Activated T-cell treated with anti-CD3 and anti-CD28 coated beads for 24 hours (primary cell): ENCODE measurements around the gene PRMT7.

Experiments used
- DNase-seq: peaks from one replicate; pipeline ENCODE4 v3.0.0-alpha.2; 2020; ENCODE audit warnings: low read depth

Gene PRMT7, protein sequence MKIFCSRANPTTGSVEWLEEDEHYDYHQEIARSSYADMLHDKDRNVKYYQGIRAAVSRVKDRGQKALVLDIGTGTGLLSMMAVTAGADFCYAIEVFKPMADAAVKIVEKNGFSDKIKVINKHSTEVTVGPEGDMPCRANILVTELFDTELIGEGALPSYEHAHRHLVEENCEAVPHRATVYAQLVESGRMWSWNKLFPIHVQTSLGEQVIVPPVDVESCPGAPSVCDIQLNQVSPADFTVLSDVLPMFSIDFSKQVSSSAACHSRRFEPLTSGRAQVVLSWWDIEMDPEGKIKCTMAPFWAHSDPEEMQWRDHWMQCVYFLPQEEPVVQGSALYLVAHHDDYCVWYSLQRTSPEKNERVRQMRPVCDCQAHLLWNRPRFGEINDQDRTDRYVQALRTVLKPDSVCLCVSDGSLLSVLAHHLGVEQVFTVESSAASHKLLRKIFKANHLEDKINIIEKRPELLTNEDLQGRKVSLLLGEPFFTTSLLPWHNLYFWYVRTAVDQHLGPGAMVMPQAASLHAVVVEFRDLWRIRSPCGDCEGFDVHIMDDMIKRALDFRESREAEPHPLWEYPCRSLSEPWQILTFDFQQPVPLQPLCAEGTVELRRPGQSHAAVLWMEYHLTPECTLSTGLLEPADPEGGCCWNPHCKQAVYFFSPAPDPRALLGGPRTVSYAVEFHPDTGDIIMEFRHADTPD

DNA sequence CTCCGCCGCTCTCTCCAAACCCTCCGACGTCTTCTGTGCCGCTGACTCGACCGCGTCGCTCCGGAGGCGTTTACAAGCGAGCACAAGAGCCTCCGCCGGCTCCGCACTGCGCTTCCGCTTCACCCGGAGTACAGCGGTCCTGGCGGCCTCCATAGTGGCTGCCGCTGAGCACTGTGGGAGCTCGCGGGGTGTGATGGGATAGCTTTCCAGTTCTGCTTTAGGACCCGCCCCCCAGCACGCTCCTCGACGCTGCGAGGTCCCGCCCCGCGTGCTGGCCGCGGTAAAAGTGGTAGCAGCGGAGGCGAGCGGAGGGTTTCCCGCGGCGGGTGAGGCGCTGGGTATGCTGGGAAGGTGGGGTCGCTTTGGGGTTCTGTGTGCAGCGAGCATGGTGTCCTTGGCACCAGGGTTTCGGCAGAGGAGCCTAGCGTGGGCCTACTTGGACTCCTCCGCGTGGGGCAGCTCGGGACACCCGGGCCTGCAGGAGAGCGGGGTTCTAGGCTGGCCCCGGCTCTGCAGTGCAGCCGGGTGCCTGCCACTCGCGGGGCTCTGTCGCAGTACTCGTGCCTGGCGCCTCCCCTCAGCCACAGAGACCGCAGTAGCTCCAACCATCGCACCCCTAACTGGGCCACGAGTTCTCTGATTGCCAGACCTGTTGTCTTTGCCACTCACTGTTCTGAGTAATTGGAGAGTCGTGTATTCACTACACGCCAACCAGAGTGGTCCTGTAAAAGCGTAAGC is at the start of gene PRMT7, which contains the start of gene SLC7A6OS:
PRMT7 (plus strand) TSS at position 246 of the 738 bp plus-strand sequence. CDS start 4,961 bp downstream, outside the sequence.
SLC7A6OS (minus strand) TSS at position 173 of the 738 bp plus-strand sequence; CDS start at position 153, 20 bp downstream.
- peak; percentile 91 for DNase-seq

DNA sequence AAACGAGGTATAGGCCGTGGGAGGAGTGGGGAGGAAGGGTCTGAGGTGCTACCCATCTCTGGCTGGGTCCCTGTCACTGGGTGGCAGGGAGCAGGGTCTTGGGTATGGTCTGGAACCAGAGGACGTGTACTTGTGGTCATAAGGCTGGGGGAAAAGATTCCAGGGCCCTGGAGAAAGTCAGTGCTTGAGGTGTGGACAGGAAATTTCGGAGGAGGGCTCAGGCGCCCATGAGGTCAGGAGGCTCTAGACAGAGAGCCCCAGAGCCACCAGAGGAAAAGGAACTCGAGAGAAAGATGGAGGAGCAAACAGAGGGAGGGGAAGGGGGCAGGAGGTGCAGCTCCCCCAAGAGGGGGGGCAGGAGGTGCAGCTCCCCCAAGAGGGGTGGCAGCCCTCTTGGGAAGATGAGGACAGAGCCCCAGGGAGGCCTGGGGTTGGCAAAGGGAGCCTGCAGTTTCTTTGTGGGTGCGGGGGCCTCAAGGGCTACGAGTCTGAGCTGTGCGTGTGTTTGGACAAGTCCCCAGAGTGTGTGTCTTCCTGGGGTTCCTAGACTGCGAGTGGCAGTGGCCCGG is 47.2 kb upstream of the PRMT7 start:
- no peak for DNase-seq

DNA sequence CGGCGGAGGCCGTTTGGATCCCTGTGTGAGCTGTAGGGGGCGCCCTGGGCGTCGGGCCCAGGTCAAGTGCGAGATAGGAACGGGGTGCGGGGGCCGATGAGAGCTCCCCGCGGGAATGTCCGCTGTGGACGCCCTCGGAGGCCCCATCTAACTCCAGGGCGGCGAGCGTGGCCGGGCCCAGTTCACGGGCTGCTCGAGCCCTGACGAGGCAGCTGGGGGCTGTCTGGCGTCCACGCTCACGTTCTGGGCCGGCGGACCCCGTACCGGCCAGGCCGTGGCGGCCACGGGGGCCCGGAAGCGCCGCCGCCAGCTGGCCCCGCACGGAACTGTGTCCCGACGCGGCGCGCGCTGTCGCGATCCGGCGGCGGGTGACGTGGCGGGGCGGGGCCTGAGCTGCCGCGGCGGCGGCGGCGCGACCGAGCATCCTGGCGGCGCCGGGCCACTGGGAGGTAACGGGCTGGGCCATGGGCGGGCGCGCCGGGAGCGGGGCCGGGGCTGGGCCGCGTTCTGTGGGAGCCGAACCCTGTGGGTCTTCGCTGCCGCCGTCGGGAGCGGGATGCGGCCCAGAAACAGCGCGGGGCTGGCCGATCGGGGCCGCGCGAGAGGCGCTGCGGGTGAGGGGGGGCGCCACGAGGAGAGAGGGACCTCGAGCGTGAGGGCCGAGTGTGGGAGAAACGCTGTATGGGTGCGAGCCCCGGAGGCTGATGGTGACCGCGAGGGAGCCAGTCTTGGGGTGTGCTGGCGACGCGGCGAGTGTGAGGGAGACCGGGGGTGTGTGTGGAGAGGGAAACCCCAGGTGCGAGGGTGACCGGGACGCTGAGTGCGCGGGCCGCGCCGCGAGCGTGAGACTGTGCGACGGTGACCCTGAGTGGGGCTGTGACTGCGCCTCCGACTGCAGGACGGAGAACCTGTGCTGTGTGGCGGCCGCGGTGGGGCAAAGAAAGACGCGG is 46.4 kb upstream of the PRMT7 start, which contains the start of gene SLC7A6:
SLC7A6 (plus strand) TSS at position 399 of the 950 bp plus-strand sequence. CDS start 10,201 bp downstream, outside the sequence.
- DNase-seq: peak; percentile 80

DNA sequence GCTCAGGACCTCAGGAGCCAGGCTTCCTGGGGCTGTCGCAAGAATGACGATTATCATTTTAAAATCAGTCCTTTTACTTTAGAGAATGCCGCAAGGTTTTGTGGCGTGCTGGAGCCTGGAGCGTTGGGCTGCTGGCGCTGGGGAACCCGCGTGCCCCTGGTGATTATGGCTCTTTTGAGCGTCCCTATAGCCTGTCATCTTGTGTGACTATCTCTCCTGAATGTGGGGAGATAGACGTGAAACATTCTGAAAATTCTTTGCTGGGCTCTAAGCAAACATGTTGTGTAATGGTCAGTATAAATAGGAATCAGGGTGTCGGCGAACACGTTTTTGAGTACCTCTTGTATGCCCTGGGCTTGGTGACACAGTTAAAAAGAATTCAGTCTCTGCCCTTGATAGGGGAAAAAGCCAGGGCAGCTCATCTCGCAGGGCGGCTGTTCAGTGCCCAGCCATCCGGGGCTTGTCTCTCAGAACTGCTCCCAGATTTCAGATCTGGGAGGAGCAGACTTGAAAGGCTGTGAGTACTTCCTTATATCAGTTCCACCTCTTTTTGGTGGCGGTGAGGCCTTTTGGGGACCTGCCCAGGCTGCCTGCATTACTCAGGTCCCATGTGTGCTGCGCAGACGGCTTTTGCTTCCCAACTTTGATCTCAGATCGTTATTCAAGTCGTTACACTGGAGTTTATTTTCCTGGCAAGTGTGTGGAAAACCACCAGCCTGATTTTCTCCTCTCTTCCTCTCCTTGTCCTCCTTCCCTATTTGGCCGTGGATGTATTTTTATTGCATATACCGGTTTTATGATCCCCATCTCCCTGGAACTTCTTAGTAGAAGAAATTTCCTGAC is 45.5 kb upstream of the PRMT7 start:
- DNase-seq: no peak

DNA sequence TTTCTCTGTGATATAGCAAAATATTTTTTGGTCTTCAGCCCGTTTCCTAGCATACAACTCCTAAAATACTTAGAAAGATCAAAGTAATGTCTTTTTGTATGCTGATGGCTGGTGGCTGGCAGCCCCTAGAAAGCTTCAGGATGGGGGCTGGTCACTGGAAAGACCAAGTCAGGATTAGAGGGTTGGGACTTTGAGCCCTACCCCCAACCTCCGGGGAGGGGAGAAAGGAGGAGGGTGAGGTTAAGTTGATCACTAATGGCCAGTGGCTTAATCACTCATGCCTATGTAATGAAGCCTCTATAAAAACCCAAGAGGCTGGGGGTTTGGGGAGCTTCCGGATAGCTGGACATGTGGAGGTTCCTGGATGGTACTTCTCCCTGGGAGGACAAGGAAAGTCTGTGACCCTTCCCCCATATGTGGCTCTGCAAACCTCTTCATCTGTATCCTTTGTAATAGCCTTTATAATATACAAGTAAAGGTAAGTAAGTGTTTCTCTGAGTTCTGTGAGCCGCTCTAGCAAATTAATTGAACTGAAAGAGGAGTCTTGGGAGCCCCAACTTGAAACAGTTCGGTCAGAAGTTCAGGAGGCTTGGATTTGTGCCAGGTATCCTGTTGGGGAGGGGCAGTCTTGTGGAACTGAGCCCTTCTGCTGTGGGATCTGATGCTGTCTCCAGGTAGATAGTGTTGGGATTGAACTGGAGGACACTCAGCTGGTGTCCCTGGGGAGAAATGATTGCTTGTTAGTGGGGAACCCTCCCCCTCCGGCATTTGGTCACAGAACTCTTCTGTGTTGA is 43.0 kb upstream of the PRMT7 start:
- DNase-seq: no peak

DNA sequence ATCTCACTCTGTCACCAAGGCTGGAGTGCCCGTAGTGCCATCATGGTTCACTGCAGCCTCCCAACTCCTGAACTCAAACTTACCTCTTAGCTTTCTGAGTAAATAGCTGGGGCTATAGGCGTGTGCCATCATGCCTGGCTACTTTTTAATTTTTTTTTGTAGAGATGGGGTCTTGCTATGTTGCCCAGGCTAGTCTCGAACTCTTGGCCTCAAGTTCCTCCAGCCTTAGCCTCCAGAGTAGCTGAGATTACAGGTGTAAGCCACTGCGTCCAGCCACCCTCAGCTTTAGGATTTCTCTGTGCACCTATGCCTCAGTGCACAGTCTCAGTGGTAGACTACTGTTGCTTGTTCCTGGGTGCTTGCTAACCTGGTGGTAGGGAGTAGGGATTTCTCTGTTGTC is 41.0 kb upstream of the PRMT7 start:
- DNase-seq: no peak

DNA sequence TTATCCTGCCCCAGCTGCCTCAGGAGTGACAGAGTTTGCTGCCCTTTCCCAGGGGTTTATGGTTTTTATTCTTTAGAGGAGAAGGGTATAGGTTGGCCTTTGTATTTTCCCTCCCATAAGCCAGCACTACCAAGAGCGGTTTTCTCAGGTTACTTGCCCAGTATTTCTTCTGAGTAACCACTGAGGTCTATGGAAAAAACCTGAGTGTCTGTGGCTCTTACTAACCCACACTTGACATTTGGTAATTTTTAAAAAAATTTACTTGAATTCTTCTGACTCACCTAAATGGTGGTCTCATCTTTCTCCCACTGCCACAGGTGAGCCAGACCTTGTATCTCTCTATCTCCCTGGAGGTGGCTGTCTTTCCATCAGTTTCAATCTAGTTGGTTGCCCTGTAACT is 40.5 kb upstream of the PRMT7 start:
- no peak for DNase-seq

DNA sequence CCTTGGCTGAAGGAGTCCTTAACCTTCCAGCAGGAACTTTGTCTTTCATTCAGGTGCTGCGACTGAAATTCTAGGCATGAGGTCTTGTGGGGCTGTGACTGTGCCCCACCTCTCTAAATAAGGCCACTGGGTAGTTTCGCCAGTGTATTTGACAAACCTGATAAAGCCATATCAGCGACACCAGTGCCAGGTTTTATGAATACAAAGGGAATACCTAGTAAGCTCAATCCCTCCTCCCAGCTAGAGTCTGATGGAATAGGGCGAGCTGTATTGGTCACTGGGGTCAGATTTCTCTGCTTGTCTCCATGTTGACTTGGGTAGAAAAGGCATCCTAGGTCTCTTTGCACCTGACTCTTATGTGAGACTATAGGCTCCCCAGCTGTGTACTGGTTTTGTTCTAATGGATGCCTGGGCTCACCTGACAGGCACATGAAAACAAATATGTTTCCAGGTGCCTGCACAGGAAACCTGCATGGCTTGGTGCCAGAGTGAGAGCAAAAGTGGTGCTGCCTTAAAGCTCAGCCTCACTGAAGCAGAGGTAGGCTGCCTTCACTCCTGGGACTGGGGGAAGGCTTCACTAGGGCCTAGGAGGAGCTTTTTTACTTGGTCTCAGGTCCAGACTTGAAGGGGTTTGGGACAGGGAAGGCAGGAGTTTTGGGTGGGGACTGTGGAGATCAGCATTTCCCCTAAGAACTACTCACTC is 38.2 kb upstream of the PRMT7 start:
- no peak for DNase-seq

DNA sequence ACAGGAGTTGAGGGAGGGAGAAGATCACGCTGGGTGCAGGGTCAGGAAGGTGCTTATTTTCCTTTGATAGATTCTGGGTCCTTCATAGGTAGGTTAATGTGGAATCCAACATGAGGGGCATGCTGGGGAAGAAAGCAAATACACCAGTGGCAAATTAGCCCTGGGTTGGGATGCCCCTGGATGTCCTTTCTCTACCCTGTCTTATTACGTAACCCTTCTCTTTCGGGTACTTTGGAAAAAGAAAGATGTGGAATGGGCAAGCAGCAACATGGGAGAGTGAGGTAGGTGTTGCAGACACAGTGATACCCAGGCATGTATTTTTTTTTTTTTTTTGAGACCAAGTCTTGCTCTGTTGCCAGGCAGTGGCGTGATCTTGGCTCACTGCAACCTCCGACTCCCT is 37.4 kb upstream of the PRMT7 start:
- DNase-seq: no peak

DNA sequence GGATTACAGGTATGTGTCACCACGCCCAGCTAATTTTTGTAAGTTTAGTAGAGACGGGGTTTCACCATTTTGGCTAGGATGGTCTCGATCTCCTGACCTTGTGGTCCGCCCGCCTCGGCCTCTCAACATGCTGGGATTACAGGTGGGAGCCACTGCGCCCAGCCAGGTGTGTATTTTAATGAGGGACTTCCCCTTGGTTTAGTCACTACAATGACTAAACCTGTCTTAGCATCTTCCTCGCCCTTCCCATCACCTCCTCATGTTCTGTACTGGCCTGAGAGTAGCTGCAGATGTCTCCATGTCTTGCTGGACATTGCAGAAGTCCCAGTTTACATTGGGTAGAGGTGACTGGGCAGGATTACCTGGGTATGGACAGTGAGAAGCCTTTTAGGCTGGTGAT is 36.9 kb upstream of the PRMT7 start:
- no peak for DNase-seq

DNA sequence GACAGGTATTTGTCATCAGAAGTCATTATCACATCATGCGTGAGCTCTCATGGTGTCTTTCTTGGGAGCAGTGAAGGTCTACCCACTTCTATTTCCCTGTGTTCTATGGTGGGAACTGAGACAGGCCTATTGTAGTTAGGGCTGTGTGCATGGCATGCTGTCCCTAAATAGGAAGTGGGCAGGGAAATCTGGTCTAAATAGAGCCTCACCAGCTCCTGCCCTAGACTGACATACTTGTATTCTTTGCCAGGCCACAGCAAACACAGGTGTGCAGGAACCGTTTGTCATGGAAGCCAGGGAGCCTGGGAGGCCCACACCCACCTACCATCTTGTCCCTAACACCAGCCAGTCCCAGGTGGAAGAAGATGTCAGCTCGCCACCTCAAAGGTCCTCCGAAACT is 36.4 kb upstream of the PRMT7 start:
- no peak for DNase-seq

DNA sequence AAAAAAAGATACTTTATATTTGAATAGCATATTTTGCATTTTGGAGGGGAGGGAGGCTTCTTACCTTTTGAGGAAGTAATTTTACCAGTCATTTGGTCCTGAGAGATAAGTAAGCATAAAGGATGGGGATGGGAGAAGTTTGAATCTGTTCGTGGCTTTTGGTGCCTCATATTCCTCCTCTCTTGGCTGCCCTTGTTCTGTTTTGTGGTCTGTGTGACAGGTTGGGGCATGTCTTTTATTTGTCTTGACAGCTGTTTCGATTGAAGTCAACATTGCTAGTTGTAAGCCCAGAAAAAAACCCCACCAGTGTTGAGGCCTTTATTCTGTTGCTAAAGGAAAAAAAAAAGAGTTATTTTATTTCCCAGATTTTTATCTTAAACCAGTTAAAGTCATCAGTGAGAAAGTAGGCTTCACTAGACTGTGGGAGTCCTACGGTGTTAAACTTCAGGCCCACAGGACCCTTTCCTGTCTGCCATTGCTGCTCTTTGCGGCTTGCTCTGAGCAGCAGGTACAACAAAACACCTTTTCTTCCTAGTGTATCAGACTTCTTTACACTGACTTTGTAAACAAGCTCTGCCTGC is 35.1 kb upstream of the PRMT7 start:
- DNase-seq: no peak

DNA sequence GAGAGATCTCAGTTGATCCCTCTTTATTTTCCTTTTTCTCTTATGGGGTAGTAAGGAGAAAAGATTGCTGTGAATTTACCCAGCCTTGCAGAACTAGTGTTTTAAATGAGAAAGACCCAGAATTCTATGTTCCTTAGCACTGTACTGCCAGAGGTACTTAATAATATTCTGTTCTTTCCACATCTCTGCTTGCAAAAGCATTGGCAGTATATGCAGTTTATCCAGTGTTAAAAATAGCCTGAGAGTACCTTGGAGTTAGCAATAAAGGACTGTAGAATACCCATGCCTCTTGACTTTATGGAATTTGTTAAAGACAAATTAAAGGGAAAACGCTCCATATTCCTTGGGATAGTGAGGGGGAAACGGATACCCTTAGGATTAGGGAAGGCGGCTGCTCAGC is 34.6 kb upstream of the PRMT7 start:
- no peak for DNase-seq

DNA sequence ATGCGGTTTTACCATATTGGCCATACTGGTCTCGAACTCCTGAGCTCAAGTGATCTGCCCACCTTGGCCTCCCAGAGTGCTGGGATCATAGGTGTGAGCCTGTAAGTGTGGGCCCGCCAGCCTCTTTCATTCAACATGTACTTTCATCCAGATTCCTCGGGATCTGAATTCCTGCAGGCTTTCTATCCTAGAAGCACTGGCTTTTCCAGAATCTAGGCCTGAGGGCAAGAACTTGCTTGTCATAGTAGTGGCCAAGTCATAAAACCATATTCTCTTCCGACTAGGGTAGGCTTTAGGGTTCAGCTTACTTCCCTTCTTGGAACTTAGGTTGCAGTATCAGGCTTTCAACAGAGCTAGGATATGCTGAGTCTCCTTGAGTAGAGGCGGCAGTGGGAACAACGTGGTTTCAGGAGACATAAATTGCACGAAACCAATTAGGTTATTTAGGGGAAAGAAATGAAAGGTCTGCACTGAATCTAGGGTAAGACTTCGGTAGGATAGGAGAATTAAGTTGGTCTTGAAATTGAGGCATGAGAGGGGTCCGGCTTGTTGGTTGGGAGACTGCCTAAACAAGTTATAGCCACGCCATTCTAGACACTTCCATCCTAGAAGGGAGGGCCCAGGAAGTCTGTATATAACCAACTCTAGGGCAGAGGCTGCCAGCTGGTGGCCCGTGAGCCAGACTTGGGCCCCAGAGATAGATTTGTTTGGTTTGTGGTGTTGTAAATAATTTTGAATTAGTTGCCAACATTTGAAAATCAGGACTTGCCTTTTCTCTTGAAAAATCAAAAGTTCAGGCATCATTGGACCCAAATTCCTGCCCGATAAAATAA is 30.9 kb upstream of the PRMT7 start:
- no peak for DNase-seq

DNA sequence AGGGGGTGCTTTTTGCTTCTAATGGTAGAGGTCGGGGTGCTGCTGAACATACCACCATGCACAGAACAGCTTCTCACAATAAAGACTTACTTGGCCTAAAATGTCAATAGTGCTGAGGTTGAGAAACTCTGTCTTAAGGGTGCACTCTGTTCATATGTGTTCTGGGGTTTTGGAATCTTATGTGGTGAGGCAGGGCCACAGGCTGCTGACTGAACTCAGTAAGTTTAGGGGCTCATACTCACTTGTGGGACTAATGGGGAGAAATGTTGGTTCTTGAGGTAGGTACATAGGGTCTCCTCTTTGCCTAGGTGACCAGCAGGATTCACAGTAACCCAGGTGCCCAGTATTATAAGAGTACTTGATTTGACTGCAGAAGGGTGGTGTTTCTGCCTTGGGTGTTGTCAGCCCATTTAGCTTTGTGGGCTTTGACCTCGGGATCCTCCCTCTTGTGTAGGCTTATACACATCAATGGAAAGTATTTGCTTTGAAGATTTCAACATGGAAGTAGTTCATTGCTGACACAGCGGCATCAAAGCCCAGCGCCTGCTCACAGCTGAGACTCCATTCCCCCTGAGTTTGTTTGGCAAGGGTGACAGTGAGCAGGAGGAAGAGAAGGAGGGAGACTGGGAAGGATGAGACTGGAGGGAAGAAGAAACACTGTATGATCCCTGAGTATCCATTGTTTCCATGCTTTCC is 29.3 kb upstream of the PRMT7 start:
- no peak for DNase-seq

DNA sequence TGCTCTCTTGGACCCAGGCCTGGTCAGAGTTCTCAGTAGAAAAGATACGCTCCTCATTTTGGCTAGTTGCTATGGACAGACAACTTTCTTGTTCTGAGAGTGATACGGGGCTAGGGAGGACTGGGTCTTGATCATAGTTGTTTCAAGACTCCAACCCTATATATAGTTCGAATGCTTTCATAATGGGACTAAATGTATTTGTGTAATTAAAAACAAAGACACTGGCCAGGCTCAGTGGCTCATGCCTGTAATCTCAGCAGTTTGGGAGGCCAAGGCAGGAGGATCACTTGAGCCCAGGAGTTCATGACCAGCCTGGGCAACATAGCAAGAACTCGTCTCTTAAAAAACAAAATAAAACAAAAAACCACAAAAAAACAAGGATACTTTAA is 28.8 kb upstream of the PRMT7 start:
- DNase-seq: no peak

DNA sequence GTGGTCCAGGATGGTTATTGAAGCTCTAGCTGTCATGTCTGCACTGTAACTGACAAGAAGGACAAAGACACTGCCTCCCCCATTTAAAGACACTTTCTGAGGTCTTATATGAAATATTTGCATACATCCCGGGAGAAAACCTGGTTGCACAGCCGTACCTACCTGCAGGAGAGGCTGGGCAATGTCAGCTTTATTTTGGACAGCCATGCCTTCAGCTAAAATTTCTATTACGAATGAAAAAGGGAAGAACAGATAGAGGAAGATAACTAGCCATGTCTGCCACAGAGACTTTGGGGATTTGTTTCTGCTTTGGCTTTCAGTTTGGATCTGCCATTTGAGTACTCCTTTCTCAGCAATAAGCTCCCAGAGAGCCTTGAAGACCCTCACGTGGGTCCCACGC is 27.5 kb upstream of the PRMT7 start:
- no peak for DNase-seq
